NCI-H524 treated with DMSO at 0.1 percent for 48 hours (cell line): ENCODE results near the gene TNRC18.
"Not testable (repeated sequence)": the region's sequence is repeated elsewhere in the genome, so short reads cannot be mapped to it uniquely, and the experiment has no call there.

Experiments
- DNase-seq: peaks from one replicate; lab custom pipeline; 2025; lab: John Stamatoyannopoulos, UW

The TNRC18 gene

GRCh38 chr7:5349437-5350173, 74.0 kb downstream of the TNRC18 start:
- no peak for DNase-seq

DNA sequence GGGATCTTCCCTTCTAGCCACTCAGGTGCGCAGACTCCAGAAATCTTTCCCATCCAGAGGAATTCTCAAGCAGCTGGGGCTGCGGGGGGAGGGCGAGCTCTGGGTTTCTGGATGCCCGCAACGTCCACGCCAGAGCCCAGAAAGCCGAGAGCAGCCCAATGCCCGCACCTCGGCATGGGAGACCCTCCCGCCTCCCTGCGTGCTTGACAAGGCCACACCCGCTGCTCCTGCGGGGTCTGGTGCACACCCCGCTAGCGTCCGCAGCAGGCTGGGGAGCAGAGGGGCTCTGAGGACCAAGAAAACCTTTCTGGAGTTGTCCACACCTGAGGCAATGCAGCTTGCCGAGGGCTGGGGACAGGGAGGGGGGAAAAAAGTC, 74.6 kb downstream of the TNRC18 start:
- DNase-seq = no peak

DNA sequence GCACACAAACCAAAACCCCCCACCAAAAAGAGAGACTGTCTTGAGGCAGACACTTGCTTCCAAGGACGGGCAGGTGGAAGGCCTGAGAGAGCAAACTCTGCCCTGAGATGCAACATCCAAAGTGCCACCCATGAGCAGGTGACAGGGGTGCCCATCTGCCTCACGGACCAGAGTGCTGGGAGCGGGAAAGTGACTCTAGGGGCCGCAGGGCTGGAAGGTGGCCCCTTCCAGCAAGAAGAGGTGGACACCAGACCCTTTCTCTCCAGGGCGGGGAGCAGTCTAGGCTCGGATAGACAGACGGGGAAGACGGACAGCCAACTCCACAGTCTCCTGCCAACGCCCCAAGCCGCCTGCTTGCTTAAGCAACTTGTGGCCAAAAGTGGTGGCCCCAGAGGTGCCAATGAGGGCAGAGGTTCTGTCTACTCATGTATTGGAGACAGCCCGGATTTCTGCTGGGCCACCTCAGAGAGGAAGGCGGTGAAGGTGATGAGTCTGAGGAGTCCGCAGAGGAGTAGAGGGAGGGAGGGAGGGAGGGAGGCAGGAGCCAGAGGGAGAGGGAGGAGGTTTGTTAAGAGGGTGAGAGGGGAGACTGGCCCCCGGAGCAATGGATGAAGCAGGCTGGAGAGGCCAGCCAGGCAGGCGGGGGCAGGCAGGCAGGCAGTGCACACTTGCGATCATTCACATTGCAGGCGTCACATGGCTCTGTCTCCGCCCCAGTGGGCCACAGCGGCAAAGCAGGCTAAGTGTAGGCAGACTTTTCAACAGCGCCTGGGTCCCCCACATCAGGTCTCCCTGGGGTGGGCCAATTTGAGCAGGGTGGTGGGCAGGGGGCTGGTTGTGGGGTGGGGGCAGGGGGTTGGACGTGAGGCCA, 75.3 kb downstream of the TNRC18 start:
- no peak for DNase-seq

- no peak for DNase-seq
Observed at GRCh38 chr7:5345671-5346070, 78.0 kb downstream of the TNRC18 start.

DNA sequence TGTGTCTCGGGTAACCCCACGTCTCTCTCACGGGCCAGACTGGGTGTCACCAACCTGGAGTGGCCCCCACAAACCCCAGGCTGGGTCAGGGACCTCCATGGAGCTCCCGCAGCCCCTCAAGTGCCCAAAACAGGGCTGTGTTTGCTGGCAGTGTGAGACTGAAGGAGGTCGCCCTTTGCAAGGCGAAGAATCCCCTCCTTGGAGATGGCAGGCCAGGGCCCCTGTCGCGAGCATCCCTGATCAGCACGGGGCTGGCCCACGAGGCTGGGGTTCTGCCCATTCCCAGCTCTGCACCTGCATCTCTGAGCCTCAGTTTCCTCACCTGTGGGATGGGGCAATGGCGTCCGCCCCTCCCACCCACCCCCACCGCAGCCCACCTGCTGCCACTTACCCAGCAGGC, 78.5 kb downstream of the TNRC18 start:
- DNase-seq = no peak

DNA sequence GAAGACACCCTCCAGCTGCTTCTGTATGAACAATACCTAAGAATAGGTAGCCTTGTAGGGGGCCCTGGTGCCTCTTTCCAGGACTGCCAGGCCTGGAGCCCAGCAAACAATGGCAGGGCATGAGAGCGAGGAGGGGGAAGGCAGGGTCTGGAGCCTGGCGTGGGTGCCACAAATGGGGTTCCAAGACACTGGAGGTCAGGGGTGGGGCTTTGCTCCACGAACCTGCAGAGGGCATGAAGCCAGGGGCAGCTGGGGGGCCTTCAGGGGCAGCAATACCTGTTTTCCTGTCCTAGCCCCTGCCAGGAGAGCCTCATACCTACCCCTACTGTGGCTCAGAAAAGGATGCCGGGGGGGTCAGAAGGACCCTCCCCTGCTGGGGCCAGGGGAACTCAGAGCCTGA, 79.3 kb downstream of the TNRC18 start:
- DNase-seq = no peak

- no peak for DNase-seq
Observed at GRCh38 chr7:5343884-5344283, 79.8 kb downstream of the TNRC18 start.

DNA sequence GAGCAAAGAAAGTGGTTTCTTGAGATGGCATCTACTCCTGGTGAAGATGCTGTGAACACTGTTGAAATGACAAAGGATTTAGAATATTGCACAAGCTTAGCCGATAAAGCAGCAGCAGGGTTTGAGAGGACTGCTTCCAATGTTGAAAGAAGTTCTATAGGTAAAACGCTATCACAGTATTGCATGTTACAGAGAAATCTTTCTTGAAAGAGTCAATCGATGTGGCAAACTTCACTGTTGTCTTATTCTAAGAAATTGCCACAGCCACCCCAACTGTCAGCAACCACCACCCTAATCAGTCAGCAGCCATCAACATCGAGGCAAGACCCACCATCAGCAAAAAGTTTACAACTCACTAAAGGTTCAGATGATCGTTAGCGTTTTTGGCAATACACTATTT, 81.0 kb downstream of the TNRC18 start:
- no peak for DNase-seq

- DNase-seq = no peak
Observed at GRCh38 chr7:5339955-5340354, 83.7 kb downstream of the TNRC18 start.

GRCh38 chr7:5337047-5337446, 86.6 kb downstream of the TNRC18 start:
- no peak for DNase-seq

DNA sequence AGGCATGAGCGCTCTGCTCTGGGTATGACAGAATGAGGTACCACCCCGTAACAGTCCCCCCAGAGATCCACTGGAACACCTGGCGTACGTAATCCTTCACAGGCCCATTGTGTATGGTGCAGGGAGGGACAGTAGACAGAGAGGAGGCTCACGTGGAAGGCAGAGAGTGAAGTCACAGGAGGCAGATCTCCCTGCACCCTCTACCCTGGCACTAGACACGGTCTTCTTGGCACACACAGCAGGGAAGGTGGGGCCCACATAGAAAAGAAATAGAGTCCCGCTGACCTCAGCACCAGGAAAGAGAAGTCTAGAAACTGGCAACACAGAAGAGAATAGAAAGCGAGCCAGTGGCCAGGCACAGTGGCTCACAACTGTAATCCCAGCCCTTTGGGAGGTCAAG, 89.0 kb downstream of the TNRC18 start:
- DNase-seq = no peak

DNA sequence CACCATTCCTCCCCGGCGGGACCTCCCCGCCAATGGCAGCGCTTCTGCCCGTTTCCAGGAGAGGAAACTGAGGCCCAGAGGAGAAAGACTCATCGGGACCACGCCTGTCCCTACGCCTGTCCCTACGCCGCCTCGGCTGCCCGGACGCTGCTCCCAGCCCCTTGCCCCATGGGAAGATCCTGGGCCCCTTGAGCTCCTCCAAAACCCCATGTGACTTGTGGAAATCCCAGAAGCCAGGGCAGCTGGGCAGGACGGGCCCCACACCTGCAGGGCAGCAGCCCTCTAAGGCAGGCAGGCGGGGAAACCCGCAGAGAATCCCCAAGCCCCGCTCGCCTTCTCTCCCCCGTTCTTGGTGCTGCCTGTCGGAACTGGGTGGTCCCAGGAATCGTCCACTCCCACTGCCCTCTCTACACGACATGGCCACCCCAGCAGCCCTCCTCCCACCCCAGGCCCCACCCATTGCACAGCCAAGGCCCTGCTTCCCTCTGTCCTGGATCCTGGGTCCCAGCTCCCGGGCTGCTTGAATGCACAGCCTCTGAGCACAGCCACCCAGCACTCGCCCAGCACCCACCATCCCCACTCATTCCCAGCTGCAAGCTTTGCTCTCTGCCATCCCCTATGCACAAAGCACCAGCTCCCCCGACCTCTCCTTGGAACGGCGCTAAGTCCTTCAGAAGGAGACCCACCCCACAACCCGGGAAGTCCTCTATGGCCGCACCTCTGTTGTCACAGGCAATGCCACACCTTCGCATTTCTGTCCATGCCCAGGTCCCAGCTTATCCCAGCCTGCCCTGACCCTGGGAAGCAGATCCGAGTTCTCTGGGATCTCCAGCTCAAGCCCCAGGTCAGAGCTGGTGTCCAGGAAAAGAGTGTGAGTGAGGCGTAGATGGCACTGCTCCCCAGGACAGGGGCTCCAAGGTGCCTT, 90.3 kb downstream of the TNRC18 start:
- DNase-seq = no peak

GRCh38 chr7:5332579-5332978, 91.1 kb downstream of the TNRC18 start:
- DNase-seq = no peak

- no peak for DNase-seq
Observed at GRCh38 chr7:5330288-5330687, 93.3 kb downstream of the TNRC18 start.

DNA sequence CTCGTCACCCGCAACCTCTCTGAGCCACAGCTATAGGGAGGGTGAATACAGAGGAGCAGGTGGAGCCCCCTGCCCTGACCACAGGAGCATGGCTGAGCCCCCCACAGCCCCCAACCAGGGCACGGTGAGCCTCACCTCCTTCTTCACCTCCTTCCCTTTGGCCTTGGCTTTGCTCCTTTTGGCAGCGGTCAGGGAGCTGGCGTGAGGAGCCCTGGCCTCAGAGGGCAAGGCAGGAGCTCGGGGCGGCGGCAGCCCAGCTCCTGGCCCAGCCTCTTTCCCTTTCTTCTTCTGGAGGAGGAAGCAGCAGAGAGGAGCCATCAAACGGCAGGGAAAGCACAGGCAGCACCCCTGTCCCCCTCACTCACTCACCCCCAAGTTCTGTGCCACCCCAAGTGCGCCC, 98.7 kb downstream of the TNRC18 start:
- DNase-seq = no peak

DNA sequence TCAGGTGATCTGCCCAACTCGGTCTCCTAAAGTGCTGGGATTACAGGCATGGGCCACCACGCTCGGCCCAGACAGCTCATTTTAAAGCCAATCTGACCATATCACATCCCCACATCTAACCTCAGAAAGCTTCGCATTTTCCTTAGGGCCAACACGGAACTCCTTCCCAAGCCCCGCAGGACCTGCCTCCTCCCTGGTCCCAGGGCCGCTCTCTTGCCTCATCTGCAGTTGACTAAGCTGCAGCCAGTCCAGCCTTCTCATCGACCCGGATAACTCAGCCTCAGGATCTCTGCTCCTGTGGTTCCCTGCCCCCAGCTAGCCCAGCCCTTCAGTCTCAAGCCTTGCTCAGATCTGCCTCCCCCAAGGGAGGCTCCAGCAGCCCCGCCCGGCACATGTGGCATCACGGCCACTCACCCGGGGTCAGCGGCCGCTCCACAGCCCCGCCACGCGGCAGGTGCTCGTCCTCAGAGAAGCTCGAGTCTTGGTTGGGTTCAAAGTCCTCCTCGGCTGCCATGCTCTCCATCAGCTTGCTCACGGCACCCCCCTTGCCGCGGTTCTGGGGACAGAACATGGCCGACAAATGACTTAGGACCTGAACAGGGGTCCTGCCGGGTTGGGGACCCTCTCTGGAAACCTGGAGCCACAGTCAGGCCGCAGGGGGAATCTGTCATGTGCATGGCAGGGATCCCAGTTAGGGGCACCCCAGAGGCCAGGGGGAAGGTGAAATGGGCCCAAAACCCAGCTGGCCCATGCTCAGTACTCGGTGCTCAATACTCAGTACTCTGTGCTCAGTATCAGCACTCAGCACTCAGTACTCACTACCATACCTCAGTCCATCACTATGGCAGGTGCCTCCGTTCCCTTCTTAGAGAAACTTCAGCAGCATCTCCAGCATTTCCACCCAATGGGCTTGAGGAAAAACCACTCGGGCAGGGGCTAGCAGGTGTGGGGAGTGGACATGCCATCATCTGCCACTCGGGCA, 99.5 kb downstream of the TNRC18 start:
- not testable (repeated sequence) for DNase-seq

DNA sequence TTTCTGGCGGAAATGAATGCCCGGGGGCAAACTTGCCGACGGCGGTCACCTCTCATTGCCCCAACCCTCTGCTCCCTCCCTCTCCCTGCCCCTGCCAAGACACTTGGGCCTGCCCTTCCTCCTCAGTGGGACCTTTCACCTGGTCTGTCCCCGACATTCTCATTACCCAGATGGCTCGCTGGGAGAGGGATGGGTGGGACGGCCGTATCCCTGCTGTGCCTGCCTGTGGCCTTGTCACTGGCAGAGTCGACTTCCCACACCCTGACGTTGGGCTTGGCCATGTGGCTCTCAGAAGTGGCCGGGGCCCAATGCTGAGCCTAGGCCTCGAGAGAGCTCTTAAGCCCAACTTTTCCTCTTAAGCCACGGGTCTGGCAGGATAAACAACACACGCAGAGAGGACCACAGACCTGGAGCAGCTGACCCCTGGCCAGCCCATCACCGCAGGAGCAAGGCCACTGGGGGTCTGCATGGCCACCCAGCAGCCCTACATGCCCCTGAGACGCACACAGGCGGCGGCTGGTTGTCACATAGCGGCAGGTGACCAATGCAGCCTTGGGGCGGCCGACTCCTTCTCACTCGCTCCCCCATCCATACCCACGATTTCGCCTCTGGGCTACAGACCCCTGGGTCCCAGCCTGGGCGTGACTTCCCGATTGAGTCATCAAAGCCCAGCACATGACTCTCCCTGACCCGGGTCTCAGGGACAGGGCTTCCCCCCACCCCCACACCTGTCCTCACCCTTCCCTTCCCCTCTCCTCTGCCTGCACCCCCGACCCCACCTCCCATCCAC, 100.8 kb downstream of the TNRC18 start:
- no peak for DNase-seq

GRCh38 chr7:5320802-5321396, 102.7 kb downstream of the TNRC18 start:
- DNase-seq = no peak

DNA sequence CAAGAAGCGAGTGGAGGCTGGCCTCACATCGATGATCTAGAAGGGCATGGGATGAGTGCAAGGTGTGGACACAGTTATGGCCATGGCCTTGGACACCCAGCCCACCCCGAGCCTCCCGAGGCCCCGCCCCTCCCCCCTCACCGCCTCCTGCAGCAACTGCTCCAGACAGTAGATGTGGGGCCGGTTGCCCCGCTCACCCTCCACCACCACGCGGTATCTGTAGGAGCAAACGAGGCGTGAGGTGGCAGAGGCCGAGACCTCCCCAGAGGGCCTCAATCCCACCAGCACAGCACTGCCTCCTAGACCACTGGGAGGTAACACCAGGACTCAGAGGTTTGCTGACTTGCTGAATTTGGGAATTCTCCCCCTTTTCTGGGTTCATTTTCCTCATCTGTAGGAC, 103.2 kb downstream of the TNRC18 start:
- DNase-seq = no peak

DNA sequence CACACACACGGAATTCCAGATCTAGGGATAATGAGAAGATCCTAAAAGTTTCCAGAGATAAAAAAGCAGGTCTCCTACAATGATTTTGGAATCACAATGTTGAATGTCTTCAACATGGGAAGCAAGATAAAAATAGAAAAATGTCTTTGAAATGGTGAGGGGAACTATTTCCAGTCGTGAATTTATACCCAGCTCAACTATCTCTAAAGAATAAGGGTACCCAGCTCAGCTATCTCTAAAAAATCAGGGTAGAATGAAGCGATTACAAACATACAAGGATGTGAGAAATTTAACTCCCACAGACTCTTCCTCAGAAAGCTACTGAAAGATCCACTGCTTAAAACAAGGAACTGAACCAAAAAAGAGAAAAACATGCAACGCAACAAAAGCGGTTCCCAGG, 105.0 kb downstream of the TNRC18 start:
- not testable (repeated sequence) for DNase-seq
